ENCODE results near the gene CNBD2.
"Not testable (repeated sequence)": the region's sequence is repeated elsewhere in the genome, so short reads cannot be mapped to it uniquely, and the experiment has no call there.

Gene CNBD2

DNA sequence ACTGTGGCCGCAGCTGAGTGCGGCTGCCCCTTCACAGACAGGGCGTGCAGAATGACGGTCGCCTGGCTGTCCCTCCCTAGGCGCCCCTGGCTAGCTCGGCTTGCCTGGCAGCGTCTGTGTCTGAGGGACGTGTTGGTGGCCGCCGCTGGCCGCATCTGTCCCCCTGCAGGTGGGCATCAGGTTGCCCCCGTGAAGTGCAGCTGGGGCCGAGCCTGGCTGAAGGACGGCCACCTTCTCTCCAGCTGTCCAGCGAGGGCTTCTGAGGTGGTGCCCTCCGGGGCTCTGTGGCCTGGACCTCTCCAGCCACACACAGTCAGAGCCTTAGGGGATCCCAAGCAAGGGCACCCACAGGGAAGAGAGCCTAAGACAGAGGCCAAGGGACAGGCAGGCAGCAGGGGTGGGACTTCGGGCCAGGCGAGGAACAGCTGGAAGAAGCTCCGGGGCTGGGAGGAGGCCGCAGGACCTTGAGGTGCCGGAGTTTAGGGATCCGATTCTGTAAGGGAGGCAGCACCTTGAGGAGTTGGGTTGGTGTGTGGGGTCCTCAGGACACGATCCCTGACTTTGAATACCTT is 97.1 kb downstream of the CNBD2 start:
- peaks cover 10 to 12% of the 10 kb centered on the region in 2 donors for H3K4me1 ChIP-seq (ENCODE audit: control insufficient read depth in 2 of 2, insufficient read depth in 1 of 2, low read depth in 1 of 2, low read length in 2 of 2)
- peaks cover 3 to 10% of the 10 kb centered on the region in 2 donors for H3K9me3 ChIP-seq (replicated peaks in 1 of 2; ENCODE audit: control insufficient read depth in 2 of 2, insufficient read depth in 1 of 2, low read depth in 1 of 2, low read length in 2 of 2)
- H2BK5ac ChIP-seq (ENCODE audit: low read length), result peak overlapping the region; percentile 79
- peaks cover 0 to 7% (median 0%) of the 10 kb centered on the region in 3 experiments for H3K27me3 ChIP-seq (ENCODE audit: control insufficient read depth in 3 of 3, insufficient read depth in 3 of 3, low read depth in 1 of 3, low read length in 3 of 3)
- H3K4me3 ChIP-seq (ENCODE audit: low read length in 2 of 2), result peak overlapping the region in 1 of 2 donors; percentile 86
- H3K36me3 ChIP-seq (replicated peaks in 1 of 2; ENCODE audit: control insufficient read depth in 2 of 2, insufficient read depth in 2 of 2, low read length in 2 of 2), result no peaks in the 10 kb centered on the region
- H2BK15ac ChIP-seq (ENCODE audit: low read length), result peak overlapping the region; percentile 71
- H3K18ac ChIP-seq (ENCODE audit: low read length), result peak overlapping the region; percentile 82
- no peaks in the 10 kb centered on the region for H3K79me1 ChIP-seq (ENCODE audit: low read depth, low read length)
- H3K9ac ChIP-seq (ENCODE audit: low read depth, low read length, poor library complexity), result peak overlapping the region; percentile 94
- WGBS, 2 donors (ENCODE audit: extremely low coverage in 2 of 2, insufficient read length in 2 of 2, insufficient replicate concordance in 1 of 2), result no CpG with 5 or more reads among the region's 24 CpGs
- H2AFZ ChIP-seq (ENCODE audit: low read length), result peak overlapping the region; percentile 94
- H2BK120ac ChIP-seq (ENCODE audit: low read depth, low read length), result no peak overlapping the region
- peak overlapping the region; percentile 92 for H3K14ac ChIP-seq (ENCODE audit: low read length)
- peak overlapping the region; percentile 90 for H3K4me2 ChIP-seq (ENCODE audit: insufficient read depth, low read length, poor library complexity, severe bottlenecking)
- DNase-seq (ENCODE audit: low spot score), result no peak
- H3K4ac ChIP-seq (ENCODE audit: low read length), result no peak overlapping the region
- H3K23ac ChIP-seq (ENCODE audit: low read depth, low read length, poor library complexity), result peak overlapping the region; percentile 94
- H2BK12ac ChIP-seq (ENCODE audit: low read length), result no peak overlapping the region
- H3K27ac ChIP-seq (replicated peaks; ENCODE audit: low read length), result no peak overlapping the region
- H2AK5ac ChIP-seq (ENCODE audit: low read depth, low read length), result peak overlapping the region; percentile 65
- no peak overlapping the region for H4K8ac ChIP-seq (ENCODE audit: low read depth, low read length)
- H4K91ac ChIP-seq (ENCODE audit: low read depth, low read length, poor library complexity), result no peak overlapping the region

DNA sequence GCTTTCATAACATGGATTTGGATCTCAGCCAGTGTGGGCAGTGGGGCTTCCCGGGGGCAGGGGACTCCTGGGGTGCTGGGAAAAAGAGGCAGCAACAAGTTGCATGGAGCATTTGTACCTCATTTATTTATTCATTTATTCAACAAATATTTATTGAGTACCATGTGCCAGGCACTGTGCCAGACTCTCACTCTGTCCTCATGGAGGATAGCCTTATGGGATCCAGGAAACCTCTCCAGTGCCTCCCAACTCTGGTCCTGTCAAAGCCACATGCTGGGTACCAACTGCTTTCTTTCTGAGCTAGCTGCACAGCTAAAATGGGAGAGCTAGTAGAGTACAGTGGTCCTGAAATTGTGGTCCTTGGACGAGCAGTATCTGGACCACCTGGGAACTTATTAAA is 98.4 kb downstream of the CNBD2 start:
- Histone ChIP-seq H3K4ac (ENCODE audit: low read length) (no peak overlapping the region), H3K36me3 (replicated peaks in 1 of 2; ENCODE audit: control insufficient read depth in 2 of 2, insufficient read depth in 2 of 2, low read length in 2 of 2) (no peaks in the 10 kb centered on the region), H3K27ac (replicated peaks; ENCODE audit: low read length) (no peak overlapping the region), H2BK120ac (ENCODE audit: low read depth, low read length) (no peak overlapping the region), H2BK5ac (ENCODE audit: low read length) (no peak overlapping the region), H2BK15ac (ENCODE audit: low read length) (no peak overlapping the region), H3K79me1 (ENCODE audit: low read depth, low read length) (no peaks in the 10 kb centered on the region), H3K27me3 (ENCODE audit: control insufficient read depth in 3 of 3, insufficient read depth in 3 of 3, low read depth in 1 of 3, low read length in 3 of 3) (peaks cover 0 to 7% (median 0%) of the 10 kb centered on the region in 3 experiments), H3K4me2 (ENCODE audit: insufficient read depth, low read length, poor library complexity, severe bottlenecking) (no peak overlapping the region), H3K14ac (ENCODE audit: low read length) (no peak overlapping the region), H4K91ac (ENCODE audit: low read depth, low read length, poor library complexity) (no peak overlapping the region), H2BK12ac (ENCODE audit: low read length) (no peak overlapping the region), H2AFZ (ENCODE audit: low read length) (no peak overlapping the region), H3K9ac (ENCODE audit: low read depth, low read length, poor library complexity) (no peak overlapping the region), H4K8ac (ENCODE audit: low read depth, low read length) (no peak overlapping the region), H2AK5ac (ENCODE audit: low read depth, low read length) (no peak overlapping the region), H3K23ac (ENCODE audit: low read depth, low read length, poor library complexity) (no peak overlapping the region), H3K9me3 (replicated peaks in 1 of 2; ENCODE audit: control insufficient read depth in 2 of 2, insufficient read depth in 1 of 2, low read depth in 1 of 2, low read length in 2 of 2) (peaks cover 2 to 8% of the 10 kb centered on the region in 2 donors), H3K18ac (ENCODE audit: low read length) (no peak overlapping the region), H3K4me3 (ENCODE audit: low read length in 2 of 2) (no peak overlapping the region), H3K4me1 (ENCODE audit: control insufficient read depth in 2 of 2, insufficient read depth in 1 of 2, low read depth in 1 of 2, low read length in 2 of 2) (peaks cover 15 to 18% of the 10 kb centered on the region in 2 donors)
- DNase-seq (ENCODE audit: low spot score), result no peak
- WGBS, 2 donors (ENCODE audit: extremely low coverage in 2 of 2, insufficient read length in 2 of 2, insufficient replicate concordance in 1 of 2), result no CpG with 5 or more reads among the region's 2 CpGs

DNA sequence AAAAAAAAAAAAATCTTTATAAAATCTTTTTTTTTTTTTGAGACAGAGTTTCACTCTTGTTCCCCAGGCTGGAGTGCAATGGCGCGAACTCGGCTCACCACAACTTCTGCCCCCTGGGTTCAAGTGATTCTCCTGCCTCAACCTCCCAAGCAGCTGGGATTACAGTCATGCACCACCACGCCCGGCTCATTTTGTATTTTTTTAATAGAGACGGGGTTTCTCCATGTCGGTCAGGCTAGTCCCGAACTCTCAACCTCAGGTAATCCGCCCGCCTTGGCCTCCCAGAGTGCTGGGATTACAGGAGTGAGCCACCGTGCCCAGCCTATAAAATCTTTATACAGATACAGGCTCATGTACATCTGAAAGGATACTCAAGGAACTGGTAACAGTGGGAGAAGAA is 100.1 kb downstream of the CNBD2 start:
- not testable (repeated sequence) for H3K4me3 ChIP-seq (ENCODE audit: low read length in 2 of 2); H3K27ac ChIP-seq (replicated peaks; ENCODE audit: low read length); H3K9ac ChIP-seq (ENCODE audit: low read depth, low read length, poor library complexity); H3K23ac ChIP-seq (ENCODE audit: low read depth, low read length, poor library complexity); H3K14ac ChIP-seq (ENCODE audit: low read length); H2BK12ac ChIP-seq (ENCODE audit: low read length); H2BK15ac ChIP-seq (ENCODE audit: low read length); H2BK120ac ChIP-seq (ENCODE audit: low read depth, low read length); H2BK5ac ChIP-seq (ENCODE audit: low read length); H4K91ac ChIP-seq (ENCODE audit: low read depth, low read length, poor library complexity); H3K27me3 ChIP-seq (ENCODE audit: control insufficient read depth in 3 of 3, insufficient read depth in 3 of 3, low read depth in 1 of 3, low read length in 3 of 3); H3K4ac ChIP-seq (ENCODE audit: low read length); H4K8ac ChIP-seq (ENCODE audit: low read depth, low read length); H3K9me3 ChIP-seq (replicated peaks in 1 of 2; ENCODE audit: control insufficient read depth in 2 of 2, insufficient read depth in 1 of 2, low read depth in 1 of 2, low read length in 2 of 2); H3K18ac ChIP-seq (ENCODE audit: low read length); H3K4me2 ChIP-seq (ENCODE audit: insufficient read depth, low read length, poor library complexity, severe bottlenecking); H3K36me3 ChIP-seq (replicated peaks in 1 of 2; ENCODE audit: control insufficient read depth in 2 of 2, insufficient read depth in 2 of 2, low read length in 2 of 2); H2AK5ac ChIP-seq (ENCODE audit: low read depth, low read length); H3K79me1 ChIP-seq (ENCODE audit: low read depth, low read length); DNase-seq (ENCODE audit: low spot score); H2AFZ ChIP-seq (ENCODE audit: low read length)
- peaks cover 15 to 18% of the 10 kb centered on the region in 2 donors for H3K4me1 ChIP-seq (ENCODE audit: control insufficient read depth in 2 of 2, insufficient read depth in 1 of 2, low read depth in 1 of 2, low read length in 2 of 2)
- WGBS, 2 donors (ENCODE audit: extremely low coverage in 2 of 2, insufficient read length in 2 of 2, insufficient replicate concordance in 1 of 2), result no CpG with 5 or more reads among the region's 11 CpGs

- Histone ChIP-seq H3K18ac (ENCODE audit: low read length) (peak overlapping the region; percentile 74), H4K8ac (ENCODE audit: low read depth, low read length) (no peak overlapping the region), H2AFZ (ENCODE audit: low read length) (peak overlapping the region; percentile 93), H3K4me1 (ENCODE audit: control insufficient read depth in 2 of 2, insufficient read depth in 1 of 2, low read depth in 1 of 2, low read length in 2 of 2) (peaks cover 6 to 12% of the 10 kb centered on the region in 2 donors), H3K14ac (ENCODE audit: low read length) (no peak overlapping the region), H2BK15ac (ENCODE audit: low read length) (no peak overlapping the region), H3K23ac (ENCODE audit: low read depth, low read length, poor library complexity) (peak overlapping the region; percentile 23), H3K27ac (replicated peaks; ENCODE audit: low read length) (peak overlapping the region; percentile 50), H3K79me1 (ENCODE audit: low read depth, low read length) (no peaks in the 10 kb centered on the region), H3K36me3 (replicated peaks in 1 of 2; ENCODE audit: control insufficient read depth in 2 of 2, insufficient read depth in 2 of 2, low read length in 2 of 2) (no peaks in the 10 kb centered on the region), H2AK5ac (ENCODE audit: low read depth, low read length) (no peak overlapping the region), H3K4me3 (ENCODE audit: low read length in 2 of 2) (peak overlapping the region in 1 of 2 donors; percentile 31), H2BK5ac (ENCODE audit: low read length) (no peak overlapping the region), H3K9me3 (replicated peaks in 1 of 2; ENCODE audit: control insufficient read depth in 2 of 2, insufficient read depth in 1 of 2, low read depth in 1 of 2, low read length in 2 of 2) (peaks cover 0 to 2% of the 10 kb centered on the region in 2 donors), H4K91ac (ENCODE audit: low read depth, low read length, poor library complexity) (no peak overlapping the region), H3K4me2 (ENCODE audit: insufficient read depth, low read length, poor library complexity, severe bottlenecking) (no peak overlapping the region), H3K9ac (ENCODE audit: low read depth, low read length, poor library complexity) (no peak overlapping the region), H2BK120ac (ENCODE audit: low read depth, low read length) (peak overlapping the region; percentile 0), H3K4ac (ENCODE audit: low read length) (no peak overlapping the region), H2BK12ac (ENCODE audit: low read length) (no peak overlapping the region), H3K27me3 (ENCODE audit: control insufficient read depth in 3 of 3, insufficient read depth in 3 of 3, low read depth in 1 of 3, low read length in 3 of 3) (peaks cover 0 to 6% (median 0%) of the 10 kb centered on the region in 3 experiments)
- no CpG with 5 or more reads among the region's 8 CpGs for WGBS, 2 donors (ENCODE audit: extremely low coverage in 2 of 2, insufficient read length in 2 of 2, insufficient replicate concordance in 1 of 2)
- DNase-seq (ENCODE audit: low spot score), result no peak
These were observed 102.1 kb downstream of the CNBD2 start for GRCh38 chr20:36070451-36070850.

Measured in neuronal stem cell (in vitro differentiated cells).